A549 (cell line): Measurements from ENCODE around the gene COASY. TPM values are rescaled to one million over a fixed set of nuclear protein-coding genes. Genes with fewer than 3 reads are reported as not detected.
"Not testable (repeated sequence)": the region's sequence is repeated elsewhere in the genome, so short reads cannot be mapped to it uniquely, and the experiment has no call there.

Source experiments
- ATAC-seq, 2 experiments: fragments of 200-7000 bp in 1 of 2; fragments of >200 bp in 1 of 2; cut with Nextera tagmentation in 1 of 2; cut with Tn5 transposase in 1 of 2; 3 replicates each; pipeline versions ENCODE4 v1.8.0 to v1.9.1; 2018 to 2020; ENCODE audit warnings: mild to moderate bottlenecking in 1 of 2, moderate library complexity in 1 of 2
- CTCF ChIA-PET: fragments of 300-600 bp; sonication (Branson Sonifier 250); formaldehyde crosslinking; extraction: SDS; loops from one replicate; lab custom pipeline; 2021; ENCODE audit warnings: antibody characterized with exemption, inconsistent platforms; lab: Yijun Ruan, JAX
- POLR2A ChIA-PET: fragments of 350-600 bp; formaldehyde crosslinking; extraction: SDS; loops from one replicate; lab custom pipeline; 2021; ENCODE audit warnings: antibody characterized with exemption, inconsistent platforms; lab: Yijun Ruan, JAX
- DNase-seq, 2 experiments: peaks; one replicate each; pipeline versions ENCODE4 v3.0.0 to v3.0.0-alpha.2; 2011 to 2016; ENCODE audit warnings: low read depth in 1 of 2, low spot score in 1 of 2
- FAIRE-seq: peaks from 2 replicates; lab custom pipeline; 2011; peaks lifted over from hg19 to GRCh38; lab: Jason Lieb, UNC
- H3K27ac ChIP-seq, 2 experiments: fragments of >200 bp; sonication (Bioruptor Twin); formaldehyde crosslinking; 3 replicates each; pipeline ENCODE4 v1.5.1; 2016 to 2017
- H3K4me1 ChIP-seq: fragments of >200 bp; sonication (Bioruptor Twin); formaldehyde crosslinking; 3 replicates; pipeline ENCODE4 v1.6.1; 2016
- H3K4me2 ChIP-seq: fragments of >200 bp; sonication (Bioruptor Twin); formaldehyde crosslinking; 3 replicates; pipeline ENCODE4 v1.6.1; 2016
- H3K4me3 ChIP-seq: fragments of >200 bp; sonication (Bioruptor Twin); formaldehyde crosslinking; 3 replicates; pipeline ENCODE4 v1.5.1; 2016
- H3K9me3 ChIP-seq: fragments of >200 bp; sonication (Bioruptor Twin); formaldehyde crosslinking; 3 replicates; pipeline ENCODE4 v1.6.1; 2016
- BCL3 ChIP-seq: fragments of >200 bp; sonication (Bioruptor Twin); formaldehyde crosslinking; IDR thresholded peaks from 3 replicates; pipeline ENCODE4 v1.6.1; 2016
- CHD4 ChIP-seq: fragments of 200-600 bp; sonication (generic); IDR thresholded peaks from 2 replicates; pipeline ENCODE4 v1.6.1; 2016; ENCODE audit warnings: antibody characterized with exemption, mild to moderate bottlenecking, borderline replicate concordance
- CTCF ChIP-seq: fragments of >200 bp; sonication (Bioruptor Twin); formaldehyde crosslinking; IDR thresholded peaks from 3 replicates; pipeline ENCODE4 v1.5.1; 2016
- EP300 ChIP-seq, 2 experiments: fragments of >200 bp; sonication (Bioruptor Twin); formaldehyde crosslinking; IDR thresholded peaks; 2 replicates in 1 of 2; 3 replicates in 1 of 2; pipeline ENCODE4 v1.6.1; 2016 to 2017
- ESRRA ChIP-seq: fragments of 150-350 bp; IDR thresholded peaks from 2 replicates; pipeline ENCODE4 v1.6.1; 2014; ENCODE audit warnings: mild to moderate bottlenecking, low read length, borderline replicate concordance
- FOXS1 ChIP-seq: fragments of 250-450 bp; sonication (Bioruptor Pico); IDR thresholded peaks from 2 replicates; pipeline ENCODE4 v1.5.0; 2020; ENCODE audit warnings: mild to moderate bottlenecking, moderate library complexity
- HMGXB4 ChIP-seq: fragments of 250-450 bp; sonication (Bioruptor Pico); IDR thresholded peaks from 2 replicates; pipeline ENCODE4 v1.5.0; 2021; ENCODE audit warnings: mild to moderate bottlenecking, moderate library complexity, borderline replicate concordance
- HOXB13 ChIP-seq: fragments of 250-450 bp; sonication (Bioruptor Pico); IDR thresholded peaks from 2 replicates; pipeline ENCODE4 v1.5.0; 2020; ENCODE audit warnings: low read depth, mild to moderate bottlenecking, moderate library complexity
- HOXB5 ChIP-seq: fragments of 250-450 bp; sonication (Bioruptor Pico); IDR thresholded peaks from 2 replicates; pipeline ENCODE4 v1.5.0; 2020; ENCODE audit warnings: mild to moderate bottlenecking, moderate library complexity
- JUNB ChIP-seq: fragments of >200 bp; sonication (Bioruptor Twin); formaldehyde crosslinking; IDR thresholded peaks from 2 replicates; pipeline ENCODE4 v1.6.1; 2016
- KDM1A ChIP-seq: fragments of 200-600 bp; sonication (generic); IDR thresholded peaks from 2 replicates; pipeline ENCODE4 v1.6.1; 2016; ENCODE audit warnings: low read depth, mild to moderate bottlenecking
- KDM5A ChIP-seq: fragments of 200-600 bp; sonication (generic); IDR thresholded peaks from 2 replicates; pipeline ENCODE4 v1.6.1; 2016; ENCODE audit warnings: antibody characterized with exemption, mild to moderate bottlenecking
- NFE2L2 ChIP-seq: fragments of 150-350 bp; conservative IDR thresholded peaks from 2 replicates; pipeline ENCODE4 v1.6.1; 2014; ENCODE audit warnings: low read length
- NPAS2 ChIP-seq: fragments of 250-450 bp; sonication (Bioruptor Pico); IDR thresholded peaks from 2 replicates; pipeline ENCODE4 v1.8.0; 2022; ENCODE audit warnings: mild to moderate bottlenecking, moderate library complexity, borderline replicate concordance
- POLR2AphosphoS2 ChIP-seq: conservative IDR thresholded peaks from 2 replicates; pipeline ENCODE4 v1.6.1; 2012; ENCODE audit warnings: low read length, improper control_type of control experiment, inconsistent platforms
- RAD21 ChIP-seq, 2 experiments: fragments of >200 bp in 1 of 2; sonication (Bioruptor Twin) in 1 of 2; formaldehyde crosslinking in 1 of 2; IDR thresholded peaks in 1 of 2; conservative IDR thresholded peaks in 1 of 2; 2 replicates in 1 of 2; 3 replicates in 1 of 2; pipeline ENCODE4 v1.6.1; 2012 to 2018; ENCODE audit warnings: inconsistent platforms in 1 of 2
- TFCP2L1 ChIP-seq: fragments of 250-450 bp; sonication (Bioruptor Pico); IDR thresholded peaks from 2 replicates; pipeline ENCODE4 v1.5.0; 2021; ENCODE audit warnings: mild to moderate bottlenecking
- ZC3H11A ChIP-seq: fragments of 450-650 bp; IDR thresholded peaks from 2 replicates; pipeline ENCODE4 v1.6.1; 2014; ENCODE audit warnings: antibody characterized with exemption, mild to moderate bottlenecking
- ZFP36 ChIP-seq: fragments of 450-650 bp; IDR thresholded peaks from 2 replicates; pipeline ENCODE4 v1.6.1; 2014; ENCODE audit warnings: borderline replicate concordance; ENCODE audit not compliant: partially characterized antibody
- ZSCAN20 ChIP-seq: fragments of 250-450 bp; sonication (Bioruptor Pico); IDR thresholded peaks from 2 replicates; pipeline ENCODE4 v1.8.0; 2022; ENCODE audit warnings: mild to moderate bottlenecking, moderate library complexity
- WGBS: methylation state at CpG from one replicate; pipeline ENCODE4 v1.1.6; 2017; ENCODE audit errors: missing lambda C conversion rate; 5-methylcytosine and 5-hydroxymethylcytosine counted together
- polyA plus RNA-seq, 4 experiments: library from polyadenylated mRNA; depleted of rRNA in 3 of 4; stranded (reverse); fragments of >200 nt; fragmentation: RNase III in 1 of 4; extraction: RNeasy Plus Mini Kit Qiagen cat#74134 plus additional on column Dnase treatment in 1 of 4; gene quantifications; 2 replicates in 3 of 4; 3 replicates in 1 of 4; pipeline ENCODE4 v1.2.3, GENCODE V29; 2011 to 2017

COASY gene
- polyA plus RNA-seq, 2 of the 4 experiments (the other 2 are of a cell fraction): 65.4 to 112 TPM

- H3K9me3 ChIP-seq, DNase-seq, ATAC-seq, FAIRE-seq, POLR2A ChIA-PET: not testable (repeated sequence)
- Histone ChIP-seq H3K4me2 (peak within 1 kb of the TSS; percentile 92), H3K4me3 (peak within 1 kb of the TSS; percentile 87), H3K4me1 (peaks cover 26% of the 10 kb centered on the region), H3K27ac (peak within 1 kb of the TSS; percentile 94; a peak in 4 of 6 replicates)
- CTCF ChIA-PET: interaction anchor here (1.1 to 3.3 kb wide), 5 partner anchors 10 to 211 kb away, joined by 4 to 13 read pairs (median 9); partner anchors contain the start of genes NAGLU and PSMC3IP
- 93% methylated on average over 11 of the region's 15 CpGs for WGBS
Observed at GRCh38 chr17:42552736-42553135, 9.2 kb upstream of the COASY start, which contains the start of gene HSD17B1. Gene HSD17B1, plus strand, starts transcription at chr17:42552923. Its CDS starts 11 bp downstream, at chr17:42552934.

GRCh38 chr17:42553161-42553818 is 8.7 kb upstream of the COASY start:
- 94% methylated on average over 45 of the region's 45 CpGs for WGBS
- DNase-seq: peak in 1 of 2 experiments; percentile 59
- POLR2A ChIA-PET: no interaction called here
- Histone ChIP-seq H3K4me2 (peak overlapping the region; percentile 92), H3K27ac (peak overlapping the region in 1 of 2 experiments; percentile 94; a peak in 4 of 6 replicates)
- no peak for TF ChIP-seq CHD4
- TF ChIP-seq, all 56 proteins: peak for 0
- no peaks in the 10 kb centered on the region for H3K9me3 ChIP-seq
- peaks cover 23% of the 10 kb centered on the region for H3K4me1 ChIP-seq
- peak overlapping the region; percentile 87; the same call in 2 of the 3 replicates for H3K4me3 ChIP-seq
- CTCF ChIA-PET: interaction anchor here (0.5 to 3.3 kb wide), 10 partner anchors 11 to 266 kb away, joined by 3 to 13 read pairs (median 6); partner anchors contain the start of genes NAGLU and PSMC3IP
- peak in 1 of 2 experiments; percentile 6; a peak in 3 of 6 replicates for ATAC-seq
- no peak for FAIRE-seq

- H3K27ac ChIP-seq: peak overlapping the region; percentile 94
- ChIA-PET POLR2A (interaction anchor here (1.0 to 1.8 kb wide), 3 partner anchors 12 to 219 kb away, joined by 4 to 7 read pairs (median 4); partner anchors contain the start of genes MLX, PSMC3IP and VPS25), CTCF (interaction anchor here (0.5 to 3.3 kb wide), 9 partner anchors 10 to 233 kb away, joined by 3 to 13 read pairs (median 5); partner anchors contain the start of genes NAGLU and PSMC3IP)
- FAIRE-seq (no peak), DNase-seq (no peak), ATAC-seq (peak; percentile 17 to 42; a peak in 3 of 6 replicates)
- peak overlapping the region; percentile 87 for H3K4me3 ChIP-seq
- H3K4me2 ChIP-seq: peak overlapping the region; percentile 92
- TF ChIP-seq EP300 (IDR thresholded peaks at IDR 0.05) (no peak), RAD21 (conservative IDR thresholded peaks at IDR 0.05 in 1 of 2, IDR thresholded peaks at IDR 0.05 in 1 of 2) (0 out of 5 replicates have a peak, but pooled peaks of 1 of the 2 experiments have one; percentile 14), POLR2AphosphoS2 (no peak), TFCP2L1 (CRISPR knock-in tag) (no peak), KDM1A (peak; percentile 89; the same call in 1 of the 2 replicates), ZFP36 (peak; percentile 98), HOXB5 (no peak), NFE2L2 (no peak)
- no peaks in the 10 kb centered on the region for H3K9me3 ChIP-seq
- WGBS: 42% methylated on average over 16 of the region's 16 CpGs
- H3K4me1 ChIP-seq: peaks cover 20% of the 10 kb centered on the region
Observed at GRCh38 chr17:42553866-42554249, 8.1 kb upstream of the COASY start.

GRCh38 chr17:42554250-42555121 is 7.5 kb upstream of the COASY start:
- POLR2A ChIA-PET: interaction anchor here (0.7 to 1.8 kb wide), 7 partner anchors 12 to 444 kb away, joined by 3 to 7 read pairs (median 4); partner anchors contain the start of genes MLX, NAGLU, PSMC3IP and RPL27
- Histone ChIP-seq H3K4me2 (peak overlapping the region; percentile 92), H3K4me1 (peaks cover 17% of the 10 kb centered on the region), H3K9me3 (no peaks in the 10 kb centered on the region), H3K27ac (peak overlapping the region; percentile 94), H3K4me3 (peak overlapping the region; percentile 87)
- WGBS: 3% methylated on average over 45 of the region's 82 CpGs
- ATAC-seq (peak; percentile 81 to 89), DNase-seq (peak; percentile 82 to 88), FAIRE-seq (no peak)
- CTCF ChIA-PET: interaction anchor here (0.6 to 3.3 kb wide), 10 partner anchors 9 to 234 kb away, joined by 3 to 13 read pairs (median 4); partner anchors contain the start of genes NAGLU and PSMC3IP
- 0 out of 2 replicates have a peak, but pooled peaks have one; percentile 25 for TF ChIP-seq KDM5A
- TF ChIP-seq BCL3: peak; percentile 83
- no peak for TF ChIP-seq ZC3H11A
- TF ChIP-seq JUNB: no peak
- no peak for TF ChIP-seq ESRRA
- no peak for TF ChIP-seq HOXB5
- no peak for TF ChIP-seq NPAS2 (CRISPR knock-in tag)
- TF ChIP-seq CTCF: no peak
- TF ChIP-seq HOXB13 (CRISPR knock-in tag): 0 out of 2 replicates have a peak, but pooled peaks have one; percentile 35
- 0 out of 2 replicates have a peak, but pooled peaks have one; percentile 31 for TF ChIP-seq HMGXB4 (CRISPR knock-in tag)
- TF ChIP-seq FOXS1 (CRISPR knock-in tag): no peak
- no peak for TF ChIP-seq ZSCAN20 (CRISPR knock-in tag)
